GM13976 (cell line): ENCODE results near the gene GRIA1.

ENCODE experiments used
- DNase-seq: peaks from one replicate; pipeline ENCODE4 v3.0.0; 2012; ENCODE audit warnings: low spot score
- in situ Hi-C: fragments of 300-500 bp; cut with MboI; formaldehyde crosslinking; loops from one replicate; pipeline ENCODE4 v1.12.0; 2022; ENCODE audit warnings: low sequenced_read_pairs, mixed read lengths, inconsistent platforms; ENCODE audit not compliant: unreplicated experiment
- TF ChIP-seq, protein P1 (sequence below): IDR thresholded peaks from 2 replicates; pipeline ENCODE4 v1.5.1; 2012; ENCODE audit warnings: borderline replicate concordance, mild to moderate bottlenecking; ENCODE audit not compliant: insufficient read depth; ENCODE audit errors: extremely low read depth, missing control alignments, control extremely low read depth

GRIA1 gene

DNA sequence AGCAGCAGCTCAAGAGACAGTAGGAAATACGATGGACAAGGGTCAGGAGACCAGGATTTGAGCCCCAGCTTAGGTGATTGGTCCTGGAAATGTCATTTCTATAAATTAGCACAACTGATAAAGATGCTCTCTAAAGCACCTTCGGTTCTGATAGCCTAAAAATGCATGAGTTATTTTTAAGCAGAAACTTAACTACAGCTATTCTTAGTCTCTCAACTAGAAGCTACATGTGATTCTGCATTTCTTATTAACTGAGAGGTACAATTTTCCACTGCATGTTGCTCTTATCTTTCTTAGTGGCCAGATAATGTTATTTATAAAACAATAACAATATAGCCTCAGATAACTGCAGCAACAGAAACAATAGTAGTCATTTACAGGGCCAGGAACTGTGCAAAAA lies 136.4 kb downstream of the GRIA1 start:
- no peak for DNase-seq
- TF ChIP-seq, protein P1, sequence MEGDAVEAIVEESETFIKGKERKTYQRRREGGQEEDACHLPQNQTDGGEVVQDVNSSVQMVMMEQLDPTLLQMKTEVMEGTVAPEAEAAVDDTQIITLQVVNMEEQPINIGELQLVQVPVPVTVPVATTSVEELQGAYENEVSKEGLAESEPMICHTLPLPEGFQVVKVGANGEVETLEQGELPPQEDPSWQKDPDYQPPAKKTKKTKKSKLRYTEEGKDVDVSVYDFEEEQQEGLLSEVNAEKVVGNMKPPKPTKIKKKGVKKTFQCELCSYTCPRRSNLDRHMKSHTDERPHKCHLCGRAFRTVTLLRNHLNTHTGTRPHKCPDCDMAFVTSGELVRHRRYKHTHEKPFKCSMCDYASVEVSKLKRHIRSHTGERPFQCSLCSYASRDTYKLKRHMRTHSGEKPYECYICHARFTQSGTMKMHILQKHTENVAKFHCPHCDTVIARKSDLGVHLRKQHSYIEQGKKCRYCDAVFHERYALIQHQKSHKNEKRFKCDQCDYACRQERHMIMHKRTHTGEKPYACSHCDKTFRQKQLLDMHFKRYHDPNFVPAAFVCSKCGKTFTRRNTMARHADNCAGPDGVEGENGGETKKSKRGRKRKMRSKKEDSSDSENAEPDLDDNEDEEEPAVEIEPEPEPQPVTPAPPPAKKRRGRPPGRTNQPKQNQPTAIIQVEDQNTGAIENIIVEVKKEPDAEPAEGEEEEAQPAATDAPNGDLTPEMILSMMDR = no peak
- in situ Hi-C loops = no loop called here

DNA sequence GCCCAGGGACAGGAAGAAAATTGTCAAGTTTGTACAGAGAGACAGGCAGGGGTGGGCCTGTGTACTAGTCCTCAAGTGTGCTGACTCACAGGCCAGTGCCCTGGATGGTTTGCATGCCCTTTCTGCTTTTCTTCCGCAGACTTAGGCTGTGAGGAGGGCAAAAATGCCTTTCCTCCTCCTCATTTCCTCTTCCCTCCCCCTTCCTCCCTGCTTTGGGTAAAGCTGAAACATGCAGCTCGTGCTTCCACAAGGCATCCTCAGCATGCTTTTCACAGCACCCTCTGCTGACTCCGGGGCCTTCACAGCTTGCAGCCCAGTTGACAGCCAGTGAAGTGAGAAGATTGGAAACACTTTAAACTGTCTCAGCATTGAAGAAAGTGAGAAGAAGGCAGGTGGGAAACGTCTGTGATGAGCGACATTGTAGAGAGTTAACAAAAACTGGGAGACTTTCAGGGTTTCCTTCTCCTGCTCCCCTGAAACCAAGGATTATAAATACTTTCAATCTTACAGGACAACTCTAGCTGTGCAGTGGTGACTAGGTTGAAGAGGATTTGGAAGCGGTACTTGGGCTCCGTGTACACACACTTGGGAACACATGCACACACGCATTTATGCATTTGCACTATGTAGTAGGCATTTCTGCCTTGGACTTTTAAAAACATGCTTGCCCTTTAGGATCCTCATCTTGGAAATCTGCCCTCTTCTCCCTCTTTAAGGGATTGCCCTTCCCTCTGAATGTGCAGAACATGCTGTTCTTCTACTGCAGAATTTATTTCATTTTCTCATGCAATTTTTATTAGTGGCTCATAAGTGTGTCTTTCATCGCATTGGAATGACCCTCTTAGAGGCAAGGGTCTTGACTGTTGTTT lies 138.8 kb downstream of the GRIA1 start:
- in situ Hi-C loops = no loop called here
- TF ChIP-seq, protein P1 = no peak
- DNase-seq = no peak

GRCh38 chr5:153630546-153630945 lies 140.1 kb downstream of the GRIA1 start:
- TF ChIP-seq, protein P1 = no peak
- no peak for DNase-seq
- in situ Hi-C loops = no loop called here

GRCh38 chr5:153632748-153633290 lies 142.3 kb downstream of the GRIA1 start:
- in situ Hi-C loops = no loop called here
- no peak for DNase-seq
- TF ChIP-seq, protein P1 = no peak

GRCh38 chr5:153636670-153637451 lies 146.4 kb downstream of the GRIA1 start:
- DNase-seq = no peak
- in situ Hi-C loops = no loop called here
- TF ChIP-seq, protein P1 = no peak

DNA sequence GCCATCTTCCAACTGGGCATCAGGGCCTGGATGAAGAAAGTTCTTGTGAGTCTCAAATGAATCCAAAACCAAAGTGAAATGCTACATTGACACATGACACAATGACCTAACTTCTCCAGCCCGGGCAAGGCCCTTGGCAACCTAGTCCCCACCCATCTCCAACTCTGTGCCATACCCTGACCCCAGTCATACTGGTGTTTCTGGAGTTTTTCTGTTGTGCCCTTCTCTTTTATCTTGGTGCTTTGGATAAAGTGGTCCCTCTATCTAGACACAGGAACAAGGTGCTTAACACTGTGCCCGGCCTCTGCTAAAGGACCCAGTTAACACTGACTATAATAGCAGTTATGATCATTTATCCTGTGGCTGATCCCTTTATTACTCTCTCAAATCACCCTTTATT lies 149.8 kb downstream of the GRIA1 start:
- DNase-seq = no peak
- in situ Hi-C loops = no loop called here
- TF ChIP-seq, protein P1 = no peak
